HepG2 (cell line): ENCODE results near the gene ZNF142. TPM values are rescaled to one million over a fixed set of nuclear protein-coding genes. Genes with fewer than 3 reads are reported as not detected.

ENCODE experiments used
- ARID5B ChIP-seq: IDR thresholded peaks from 2 replicates; pipeline ENCODE4 v1.4.0; 2020; ENCODE audit warnings: mild to moderate bottlenecking, missing genetic modification reagents
- BRCA1 ChIP-seq: sonication (generic); formaldehyde crosslinking; IDR thresholded peaks from 2 replicates; pipeline ENCODE4 v1.4.0; 2020; ENCODE audit warnings: missing genetic modification reagents
- E2F5 ChIP-seq: sonication (generic); formaldehyde crosslinking; conservative IDR thresholded peaks from 2 replicates; pipeline ENCODE4 v1.4.0; 2020; ENCODE audit warnings: missing genetic modification reagents
- FOSL2 ChIP-seq: sonication (generic); formaldehyde crosslinking; IDR thresholded peaks from 2 replicates; pipeline ENCODE4 v1.4.0; 2020; ENCODE audit warnings: missing genetic modification reagents
- HNRNPL ChIP-seq: fragments of 200-400 bp; formaldehyde crosslinking; IDR thresholded peaks from 2 replicates; pipeline ENCODE4 v1.6.1; 2017; ENCODE audit warnings: mild to moderate bottlenecking, low read depth, low read length
- NFKB2 ChIP-seq: sonication (generic); formaldehyde crosslinking; IDR thresholded peaks from 2 replicates; pipeline ENCODE4 v1.4.0; 2020; ENCODE audit warnings: missing genetic modification reagents, borderline replicate concordance
- SALL1 ChIP-seq: sonication (generic); formaldehyde crosslinking; IDR thresholded peaks from 2 replicates; pipeline ENCODE4 v1.8.0; 2022; ENCODE audit warnings: mild to moderate bottlenecking, missing genetic modification reagents
- SP5 ChIP-seq: IDR thresholded peaks from 2 replicates; pipeline ENCODE4 v1.6.1; 2016; ENCODE audit warnings: low read depth, borderline replicate concordance
- TFAP4 ChIP-seq: sonication (generic); IDR thresholded peaks from 2 replicates; pipeline ENCODE4 v1.6.1; 2016; ENCODE audit warnings: low read depth, borderline replicate concordance
- THYN1 ChIP-seq: sonication (generic); formaldehyde crosslinking; IDR thresholded peaks from 2 replicates; pipeline ENCODE4 v1.8.1; 2023; ENCODE audit warnings: low read depth, mild to moderate bottlenecking, moderate library complexity, missing genetic modification reagents, borderline replicate concordance
- ZBTB44 ChIP-seq: sonication (generic); formaldehyde crosslinking; IDR thresholded peaks from 2 replicates; pipeline ENCODE4 v1.4.0; 2020; ENCODE audit warnings: missing genetic modification reagents
- ZFP91 ChIP-seq: sonication (generic); formaldehyde crosslinking; IDR thresholded peaks from 2 replicates; pipeline ENCODE4 v1.9.0; 2022; ENCODE audit warnings: missing genetic modification reagents, mild to moderate bottlenecking, borderline replicate concordance
- ZNF253 ChIP-seq: sonication (generic); formaldehyde crosslinking; IDR thresholded peaks from 2 replicates; pipeline ENCODE4 v1.8.0; 2022; ENCODE audit warnings: mild to moderate bottlenecking, missing genetic modification reagents, borderline replicate concordance
- ZNF280B ChIP-seq: sonication (generic); formaldehyde crosslinking; IDR thresholded peaks from 2 replicates; pipeline ENCODE4 v1.5.0; 2020; ENCODE audit warnings: missing genetic modification reagents, mild to moderate bottlenecking, borderline replicate concordance
- ZNF598 ChIP-seq: sonication (generic); formaldehyde crosslinking; IDR thresholded peaks from 2 replicates; pipeline ENCODE4 v1.5.1; 2020; ENCODE audit warnings: mild to moderate bottlenecking, missing genetic modification reagents, borderline replicate concordance
- polyA plus RNA-seq, 8 experiments: library from polyadenylated mRNA; depleted of rRNA in 3 of 8; stranded (reverse) in 7 of 8; unstranded in 1 of 8; fragments of >200 nt; fragmentation: Illumina TruSeq in 4 of 8; extraction: Trizol in 4 of 8; gene quantifications; 2 replicates each; pipeline versions ENCODE4 v1.2.1 to v1.2.3, GENCODE V29; 2011 to 2016; ENCODE audit warnings: low read depth in 4 of 8, missing spikeins in 1 of 8, mixed read lengths in 1 of 8; ENCODE audit not compliant: insufficient read depth in 1 of 8
- total RNA-seq, 5 experiments: library from RNA; depleted of rRNA; stranded (reverse); fragments of >200 nt; fragmentation: Illumina TruSeq; extraction: Trizol; gene quantifications; 2 replicates each; pipeline ENCODE4 v1.2.3, GENCODE V29; 2016; ENCODE audit warnings: low read depth in 1 of 5
- TF ChIP-seq, protein P1 (sequence below): sonication (generic); formaldehyde crosslinking; IDR thresholded peaks from 2 replicates; pipeline ENCODE4 v1.8.1; 2023; ENCODE audit warnings: mild to moderate bottlenecking, inconsistent platforms, moderate library complexity, missing genetic modification reagents, borderline replicate concordance

The ZNF142 gene
- total and polyA plus RNA-seq, 2 of the 13 experiments (the other 11 are each of a cell fraction or from before 2014, with no cell fraction given) = 4.8 to 11.4 TPM

DNA sequence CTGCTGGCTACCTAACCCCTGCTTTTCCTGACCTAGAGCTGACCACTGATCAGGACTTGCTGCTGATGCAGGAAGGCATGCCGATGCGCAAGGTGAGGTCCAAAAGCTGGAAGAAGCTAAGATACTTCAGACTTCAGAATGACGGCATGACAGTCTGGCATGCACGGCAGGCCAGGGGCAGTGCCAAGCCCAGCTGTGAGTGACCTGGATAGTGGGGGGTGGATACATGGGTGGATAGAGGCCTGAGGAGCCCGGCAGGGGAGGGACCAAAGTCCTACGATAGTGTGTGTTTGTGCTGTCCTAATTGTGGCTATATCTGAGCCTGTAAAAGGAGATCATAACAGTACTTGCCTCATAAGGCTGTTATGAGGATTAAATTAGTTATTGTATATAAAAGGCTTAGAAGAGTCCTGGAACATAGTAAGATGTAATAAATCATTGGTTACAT lies 43.5 kb downstream of the ZNF142 start (continued):
- TF ChIP-seq ZNF253 (CRISPR knock-in tag) (0 out of 2 replicates have a peak, but pooled peaks have one; percentile 37), NFKB2 (CRISPR knock-in tag) (0 out of 2 replicates have a peak, but pooled peaks have one; percentile 35), BRCA1 (no peak), SP5 (no peak), TFAP4 (peak; percentile 65; the same call in 1 of the 2 replicates), ZBTB44 (no peak), ZNF598 (CRISPR knock-in tag) (peak; percentile 41; the same call in 1 of the 2 replicates), E2F5 (no peak), SALL1 (CRISPR knock-in tag) (peak; percentile 50), ZFP91 (CRISPR knock-in tag) (no peak), ZNF280B (CRISPR knock-in tag) (0 out of 2 replicates have a peak, but pooled peaks have one; percentile 80), ARID5B (CRISPR knock-in tag) (0 out of 2 replicates have a peak, but pooled peaks have one; percentile 21), THYN1 (CRISPR knock-in tag) (no peak), FOSL2 (CRISPR knock-in tag) (0 out of 2 replicates have a peak, but pooled peaks have one; percentile 6), HNRNPL (peak; percentile 88)
- TF ChIP-seq, protein P1, sequence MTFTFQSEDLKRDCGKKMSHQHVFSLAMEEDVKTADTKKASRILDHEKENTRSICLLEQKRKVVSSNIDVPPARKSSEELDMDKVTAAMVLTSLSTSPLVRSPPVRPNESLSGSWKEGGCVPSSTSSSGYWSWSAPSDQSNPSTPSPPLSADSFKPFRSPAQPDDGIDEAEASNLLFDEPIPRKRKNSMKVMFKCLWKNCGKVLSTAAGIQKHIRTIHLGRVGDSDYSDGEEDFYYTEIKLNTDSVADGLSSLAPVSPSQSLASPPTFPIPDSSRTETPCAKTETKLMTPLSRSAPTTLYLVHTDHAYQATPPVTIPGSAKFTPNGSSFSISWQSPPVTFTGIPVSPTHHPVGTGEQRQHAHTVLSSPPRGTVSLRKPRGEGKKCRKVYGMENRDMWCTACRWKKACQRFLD (CRISPR knock-in tag) = no peak
